Right lobe of liver (tissue), 6 donors: ENCODE measurements around the gene SMPD3. TPM values are rescaled to one million over a fixed set of nuclear protein-coding genes. Genes with fewer than 3 reads are reported as not detected.
A peak's percentile ranks its signal among the peaks of the same experiment; 100 is the strongest.

Experiments
- ATAC-seq, 4 donors: fragments of 200-7000 bp; cut with Tn5 transposase; one replicate each; pipeline ENCODE4 v1.9.1; 2020; ENCODE audit warnings: mild to moderate bottlenecking in 4 of 4, moderate library complexity in 4 of 4
- DNase-seq, 3 donors: peaks; one replicate each; pipeline ENCODE4 v3.0.0-alpha.2; 2020
- H3K27ac ChIP-seq, 3 donors: fragments of 200-600 bp; one replicate each; pipeline ENCODE4 v1.8.0; 2022
- H3K27me3 ChIP-seq, 2 donors: fragments of 200-600 bp; one replicate each; pipeline ENCODE4 v1.8.0; 2022
- H3K36me3 ChIP-seq, 4 donors: fragments of 200-600 bp; sonication (generic) in 1 of 4; one replicate each; pipeline versions ENCODE4 v1.5.1 to v1.8.0; 2017 to 2022; ENCODE audit warnings: control low read depth in 1 of 4
- H3K4me1 ChIP-seq, 4 donors: fragments of 200-600 bp; sonication (generic) in 1 of 4; one replicate each; pipeline versions ENCODE4 v1.5.1 to v1.8.0; 2017 to 2022; ENCODE audit warnings: control low read depth in 1 of 4
- H3K4me3 ChIP-seq, 3 donors: fragments of 200-600 bp; one replicate each; pipeline ENCODE4 v1.8.0; 2022
- H3K9me3 ChIP-seq, 4 donors: fragments of 200-600 bp; sonication (generic) in 1 of 4; one replicate each; pipeline versions ENCODE4 v1.5.1 to v1.8.0; 2017 to 2022; ENCODE audit warnings: control low read depth in 1 of 4
- POLR2A ChIP-seq: fragments of 450-650 bp; IDR thresholded peaks from one replicate; pipeline ENCODE4 v1.6.1; 2017; ENCODE audit warnings: antibody characterized with exemption, mild to moderate bottlenecking
- WGBS: methylation state at CpG from one replicate; pipeline ENCODE4 v1.1.6; 2018; ENCODE audit warnings: low coverage, low lambda C conversion rate; ENCODE audit not compliant: insufficient coverage; ENCODE audit errors: missing lambda C conversion rate; 5-methylcytosine and 5-hydroxymethylcytosine counted together
- intact Hi-C, 2 donors: fragments of 100-400 bp; cut with DNase I; formaldehyde crosslinking; loops; one replicate each; pipeline versions ENCODE4 v1.11.2 to v1.14.1; 2022
- total RNA-seq, 6 experiments: library from RNA; depleted of rRNA in 2 of 6; stranded (reverse); fragments of >200 nt in 2 of 6; fragmentation: NEBNext Ultra II Directional in 3 of 6; extraction: Animal tissue kit (Norgen Biotek cat#: 25700) in 3 of 6; gene quantifications; one replicate each; pipeline versions ENCODE4 v1.1.0 to v1.2.4, GENCODE V29; 2016 to 2023
- TF ChIP-seq, protein P1 (sequence below), 4 donors: fragments of 200-600 bp in 3 of 4; fragments of 450-650 bp in 1 of 4; IDR thresholded peaks; one replicate each; pipeline versions ENCODE4 v1.5.1 to v1.8.0; 2016 to 2022; ENCODE audit warnings: antibody characterized with exemption in 4 of 4, mild to moderate bottlenecking in 2 of 4
- donor health status: DM: no; HTN: yes; CAD: no.
- donor health status: DM: no; HTN: no; CAD: no.
- donor health status: DM: no; HTN: no; CAD: no.
- donor health status: DM: no; HTN: yes; CAD: no.
- donor health status: DM: no; HTN: yes; CAD: no.

SMPD3 gene
- total RNA-seq, 6 experiments from 2014 or later, result 0.18 to 27.2 (median 5.0) TPM

DNA sequence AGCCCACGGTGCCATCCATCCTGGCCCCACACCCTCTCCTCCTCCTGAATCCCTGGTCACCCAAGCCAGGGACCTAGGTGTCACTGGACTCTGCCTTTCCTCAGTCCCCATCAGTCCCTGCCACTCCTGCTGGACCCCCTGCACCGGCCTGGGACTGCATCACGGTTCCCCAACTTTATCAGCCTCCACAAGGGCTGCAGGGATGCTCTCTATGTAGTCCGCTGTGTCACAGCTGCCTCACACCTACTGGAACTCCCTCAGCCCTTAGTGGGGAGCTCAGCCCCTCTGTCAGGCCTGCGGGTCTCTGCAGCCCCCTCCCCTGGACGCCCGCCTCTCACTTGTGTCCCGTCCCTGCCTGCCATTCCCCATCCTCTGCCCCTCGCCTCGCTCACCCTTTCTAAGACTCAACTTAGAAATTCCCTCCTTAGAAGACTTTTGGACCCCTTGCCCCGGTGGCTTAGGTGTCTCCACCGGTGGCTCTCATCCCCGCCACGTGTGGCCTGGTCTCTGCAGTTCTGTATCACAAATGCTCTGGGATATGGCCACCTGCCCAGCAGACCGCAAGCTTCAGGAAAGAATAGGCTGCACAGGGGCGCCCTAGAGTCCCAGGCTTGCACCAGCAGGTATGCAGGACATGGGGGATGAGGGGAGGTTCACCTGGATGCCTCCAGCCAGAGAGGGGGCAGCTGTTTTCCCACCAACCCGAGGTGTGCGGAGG, 74.6 kb downstream of the SMPD3 start:
- intact Hi-C loops, result no loop called here
- DNase-seq (peak in 2 of 3 donors; percentile 15 to 42), ATAC-seq (no peak)
- Histone ChIP-seq H3K4me1 (no peaks in the 10 kb centered on the region), H3K36me3 (no peaks in the 10 kb centered on the region), H3K27me3 (no peaks in the 10 kb centered on the region), H3K27ac (no peak overlapping the region), H3K4me3 (no peak overlapping the region), H3K9me3 (no peaks in the 10 kb centered on the region)
- WGBS, result 71% methylated on average over 16 of the region's 18 CpGs
- TF ChIP-seq, protein P1, sequence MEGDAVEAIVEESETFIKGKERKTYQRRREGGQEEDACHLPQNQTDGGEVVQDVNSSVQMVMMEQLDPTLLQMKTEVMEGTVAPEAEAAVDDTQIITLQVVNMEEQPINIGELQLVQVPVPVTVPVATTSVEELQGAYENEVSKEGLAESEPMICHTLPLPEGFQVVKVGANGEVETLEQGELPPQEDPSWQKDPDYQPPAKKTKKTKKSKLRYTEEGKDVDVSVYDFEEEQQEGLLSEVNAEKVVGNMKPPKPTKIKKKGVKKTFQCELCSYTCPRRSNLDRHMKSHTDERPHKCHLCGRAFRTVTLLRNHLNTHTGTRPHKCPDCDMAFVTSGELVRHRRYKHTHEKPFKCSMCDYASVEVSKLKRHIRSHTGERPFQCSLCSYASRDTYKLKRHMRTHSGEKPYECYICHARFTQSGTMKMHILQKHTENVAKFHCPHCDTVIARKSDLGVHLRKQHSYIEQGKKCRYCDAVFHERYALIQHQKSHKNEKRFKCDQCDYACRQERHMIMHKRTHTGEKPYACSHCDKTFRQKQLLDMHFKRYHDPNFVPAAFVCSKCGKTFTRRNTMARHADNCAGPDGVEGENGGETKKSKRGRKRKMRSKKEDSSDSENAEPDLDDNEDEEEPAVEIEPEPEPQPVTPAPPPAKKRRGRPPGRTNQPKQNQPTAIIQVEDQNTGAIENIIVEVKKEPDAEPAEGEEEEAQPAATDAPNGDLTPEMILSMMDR (IDR thresholded peaks at IDR 0.05), result no peak
- no peak for TF ChIP-seq POLR2A

DNA sequence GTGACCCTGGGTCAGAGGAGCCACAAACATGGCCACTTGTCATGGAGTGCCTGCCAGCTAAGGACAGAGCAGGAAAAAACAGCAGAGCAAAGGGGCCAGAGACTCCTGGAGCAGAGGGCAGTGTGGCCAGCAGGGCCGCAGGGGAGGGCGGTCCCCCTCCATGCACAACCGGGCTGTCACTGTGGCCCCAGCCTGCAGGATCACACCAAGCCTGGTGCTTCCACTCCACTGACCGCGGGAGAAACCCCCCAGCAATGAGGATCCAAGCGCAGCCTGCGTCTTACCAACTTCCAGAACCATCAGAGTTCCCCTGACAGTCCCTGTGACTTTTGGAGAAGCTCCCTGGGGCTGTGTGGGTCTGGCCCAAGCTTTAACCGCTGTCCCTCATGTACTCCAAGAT, 75.5 kb downstream of the SMPD3 start:
- DNase-seq (no peak), ATAC-seq (no peak)
- Histone ChIP-seq H3K4me3 (no peak overlapping the region), H3K9me3 (no peaks in the 10 kb centered on the region), H3K36me3 (no peaks in the 10 kb centered on the region), H3K4me1 (peaks cover 0 to 2% (median 0%) of the 10 kb centered on the region in 4 donors), H3K27ac (no peak overlapping the region), H3K27me3 (no peaks in the 10 kb centered on the region)
- no peak for TF ChIP-seq POLR2A
- TF ChIP-seq, protein P1 (IDR thresholded peaks at IDR 0.05), result no peak
- WGBS, result no CpG with 5 or more reads among the region's 8 CpGs
- intact Hi-C loops, result no loop called here

DNA sequence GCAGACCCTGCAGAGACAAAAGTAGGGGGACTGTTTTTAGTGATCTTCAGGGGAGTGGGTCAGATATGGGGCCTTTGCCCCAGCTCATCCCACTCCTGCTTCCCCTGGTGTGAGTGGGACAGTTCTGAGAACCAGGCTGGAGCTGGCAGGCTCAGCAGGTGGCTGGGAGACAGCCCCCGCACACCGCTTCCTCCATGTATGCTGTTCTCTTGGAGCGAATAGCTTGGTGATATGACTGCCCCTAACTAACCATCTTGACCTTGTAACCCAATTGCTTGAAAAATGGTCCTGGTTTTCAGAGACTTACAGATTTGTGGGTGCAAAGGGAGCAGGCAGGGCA, 76.0 kb downstream of the SMPD3 start:
- H3K36me3 ChIP-seq, result no peaks in the 10 kb centered on the region

DNA sequence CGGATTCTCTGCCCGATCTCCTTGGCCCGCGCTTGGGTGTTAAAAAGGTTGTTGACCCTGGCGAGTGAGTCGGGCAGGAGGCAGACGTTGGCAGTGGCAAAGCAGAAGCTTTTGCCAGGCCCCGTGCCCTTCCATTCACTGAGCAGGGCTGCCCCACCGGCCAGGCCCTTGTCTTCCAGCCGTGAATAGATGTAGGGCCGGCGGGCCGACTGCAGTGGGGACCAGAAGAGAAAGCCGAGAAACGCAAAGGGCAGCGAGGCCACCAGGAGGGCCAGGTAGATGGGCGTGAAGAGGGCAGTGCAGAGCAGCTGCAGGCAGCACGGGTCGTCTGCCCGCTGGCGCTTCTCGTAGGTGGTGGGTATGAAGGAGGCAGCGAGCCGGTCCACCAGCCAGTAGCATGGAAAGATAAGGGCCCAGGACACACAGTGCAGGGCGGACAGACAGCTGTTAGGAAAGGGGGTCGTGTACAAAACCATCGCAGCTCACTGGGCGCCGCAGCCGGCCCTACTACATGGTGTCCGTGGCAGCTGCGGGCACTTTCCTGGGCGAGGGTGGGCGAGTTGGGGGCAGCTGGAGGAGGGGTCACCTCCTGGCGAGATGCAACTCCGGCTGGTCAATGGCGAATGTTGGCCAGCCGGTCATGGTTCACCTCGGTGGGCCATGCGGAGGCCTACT, 76.5 kb downstream of the SMPD3 start:
- ATAC-seq (no peak), DNase-seq (peak in 1 of 3 donors; percentile 11)
- Histone ChIP-seq H3K4me1 (peaks cover 0 to 11% (median 0%) of the 10 kb centered on the region in 4 donors), H3K27me3 (no peaks in the 10 kb centered on the region), H3K27ac (no peak overlapping the region), H3K9me3 (no peaks in the 10 kb centered on the region), H3K4me3 (no peak overlapping the region), H3K36me3 (no peaks in the 10 kb centered on the region)
- no peak for TF ChIP-seq POLR2A
- TF ChIP-seq, protein P1 (IDR thresholded peaks at IDR 0.05), result no peak
- intact Hi-C loops, result no loop called here
- 92% methylated on average over 13 of the region's 40 CpGs for WGBS

More for the DNA sequence above, 76.0 kb downstream of the SMPD3 start:
- Histone ChIP-seq H3K9me3 (no peaks in the 10 kb centered on the region), H3K27me3 (no peaks in the 10 kb centered on the region), H3K4me3 (no peak overlapping the region), H3K4me1 (peaks cover 0 to 6% (median 0%) of the 10 kb centered on the region in 4 donors), H3K27ac (no peak overlapping the region)
- DNase-seq (no peak), ATAC-seq (no peak)
- no CpG with 5 or more reads among the region's 3 CpGs for WGBS
- no peak for TF ChIP-seq POLR2A
- TF ChIP-seq, protein P1 (IDR thresholded peaks at IDR 0.05), result no peak
- intact Hi-C loops, result no loop called here
